ENCODE data around the gene SEPTIN1. TPM values are rescaled to one million over a fixed set of nuclear protein-coding genes. Genes with fewer than 3 reads are reported as not detected.

SEPTIN1 gene
- total and polyA plus RNA-seq, 2 of the 4 experiments (the other 2 are of a cell fraction): 0.24 TPM; not detected in 1

DNA sequence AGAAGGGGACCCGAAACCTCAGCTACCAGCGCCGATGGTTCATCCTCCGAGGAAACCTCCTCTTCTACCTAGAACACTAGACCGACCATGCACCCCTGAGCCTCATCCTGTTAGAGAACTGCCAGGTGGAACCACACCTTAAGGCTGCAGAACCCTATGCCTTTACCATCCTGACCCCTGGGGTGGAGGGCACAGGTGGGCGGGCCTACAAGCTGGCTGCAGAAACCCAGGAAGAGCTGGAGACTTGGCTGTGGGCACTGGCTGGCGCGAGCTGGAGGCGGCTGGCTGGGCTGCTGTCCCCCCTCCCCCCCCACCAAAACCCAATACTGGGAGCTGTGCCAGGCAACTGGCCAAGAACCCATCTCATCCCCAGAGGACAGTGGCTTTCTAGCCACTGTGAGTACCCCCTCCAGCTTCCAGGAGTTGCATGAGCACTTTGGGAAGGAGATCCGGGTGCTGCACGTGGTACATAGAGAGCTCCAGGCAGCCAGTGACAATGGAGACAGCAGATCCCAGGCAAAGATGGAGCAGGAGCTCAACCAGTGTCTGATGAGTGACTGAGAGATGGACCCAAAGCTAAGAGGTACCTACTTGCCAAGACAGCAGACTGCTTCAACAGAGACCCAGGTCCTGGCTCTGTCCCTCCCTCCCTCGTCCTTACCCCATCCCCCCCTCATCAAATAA, 25.8 kb downstream of the SEPTIN1 start:
- H3K4me3 ChIP-seq (ENCODE audit: insufficient read depth, low read depth, low read length): no peak overlapping the region
- H3K9ac ChIP-seq (ENCODE audit: low read depth, low read length): no peak overlapping the region

More for the DNA sequence above, 25.8 kb downstream of the SEPTIN1 start:
- no CpG with 5 or more reads among the region's 12 CpGs for WGBS, 2 experiments (ENCODE audit: extremely low coverage in 2 of 2, insufficient read length in 1 of 2)
- Histone ChIP-seq H4K20me1 (ENCODE audit: insufficient read depth, low read length) (peaks cover 8% of the 10 kb centered on the region; the same call in 1 of the 2 replicates), H4K8ac (ENCODE audit: low read depth in 2 of 2, low read length in 2 of 2) (peak overlapping the region; percentile 55 to 93), H3K79me1 (ENCODE audit: low read depth in 1 of 2, low read length in 2 of 2) (peaks cover 10 to 70% of the 10 kb centered on the region in 2 experiments), H2BK120ac (ENCODE audit: low read depth, low read length) (peak overlapping the region; percentile 71; the same call in 1 of the 2 replicates), H3K23ac (ENCODE audit: low read depth, low read length) (no peak overlapping the region), H3K27me3 (ENCODE audit: control insufficient read depth, insufficient read depth, low read length) (no peaks in the 10 kb centered on the region), H2AFZ (replicated peaks; ENCODE audit: low read length, poor library complexity) (peak overlapping the region; percentile 18), H2BK5ac (ENCODE audit: low read depth, low read length, poor library complexity, severe bottlenecking) (no peak overlapping the region), H3K9me3 (ENCODE audit: control insufficient read depth, insufficient read depth, low read length) (no peaks in the 10 kb centered on the region), H3K4me1 (ENCODE audit: control insufficient read depth, insufficient read depth, low read length) (peaks cover 7% of the 10 kb centered on the region; the same call in 1 of the 2 replicates), H4K91ac (ENCODE audit: insufficient read depth, low read depth, low read length) (no peak overlapping the region), H3K14ac (replicated peaks; ENCODE audit: low read depth, low read length) (no peak overlapping the region), H3K56ac (ENCODE audit: extremely low read depth, insufficient read depth, low read length) (no peak overlapping the region), H2AK5ac (ENCODE audit: low read depth, low read length) (peak overlapping the region; percentile 88), H3K4ac (ENCODE audit: low read depth, low read length) (peak overlapping the region; percentile 91), H3K18ac (ENCODE audit: low read depth, low read length) (no peak overlapping the region), H2BK20ac (ENCODE audit: low read depth, low read length) (no peak overlapping the region), H3K27ac (ENCODE audit: insufficient read depth, low read length) (peak overlapping the region; percentile 93; the same call in 1 of the 2 replicates), H3K9me1 (ENCODE audit: insufficient read depth, low read length) (peaks cover 9% of the 10 kb centered on the region), H4K5ac (ENCODE audit: low read depth, low read length) (no peak overlapping the region; the same call in 1 of the 2 replicates), H3K36me3 (ENCODE audit: control insufficient read depth, insufficient read depth, low read length) (peaks cover 49% of the 10 kb centered on the region), H3K4me2 (ENCODE audit: low read depth, low read length) (peak overlapping the region; percentile 80), H2AK9ac (replicated peaks; ENCODE audit: low read depth, low read length, poor library complexity) (peak overlapping the region; percentile 96), H2BK15ac (ENCODE audit: low read depth, low read length) (0 out of 3 replicates have a peak overlapping the region, but pooled peaks have one; percentile 12)
- DNase-seq (no peak), ATAC-seq (ENCODE audit: low read depth) (no peak)
- intact Hi-C loops (cut with micrococcal nuclease): no loop called here
- CTCF ChIA-PET: no interaction called here
- POLR2A ChIA-PET (ENCODE audit: unreplicated experiment): interaction anchor here (0.6 kb wide), 1 partner anchor 305 kb away, joined by 5 read pairs; no protein-coding TSS in a partner anchor
- in situ Hi-C loops (cut with MboI; ENCODE audit: low sequenced_read_pairs): no loop called here
- dilution Hi-C loops (cut with HindIII; ENCODE audit: low sequenced_read_pairs, unreplicated experiment): no loop called here
- BruUV-seq (replicated peaks): no TSS peak
- no peak for TF ChIP-seq RAD21 (IDR thresholded peaks at IDR 0.05; ENCODE audit: low read length)
- TF ChIP-seq MXI1 (IDR thresholded peaks at IDR 0.05; ENCODE audit: borderline replicate concordance, low read depth, low read length): no peak
- no peak for TF ChIP-seq MAFK (IDR thresholded peaks at IDR 0.05; ENCODE audit: low read depth, low read length)
- no peak for TF ChIP-seq SMC3 (IDR thresholded peaks at IDR 0.05; ENCODE audit: low read depth, low read length)
- TF ChIP-seq, protein P1, sequence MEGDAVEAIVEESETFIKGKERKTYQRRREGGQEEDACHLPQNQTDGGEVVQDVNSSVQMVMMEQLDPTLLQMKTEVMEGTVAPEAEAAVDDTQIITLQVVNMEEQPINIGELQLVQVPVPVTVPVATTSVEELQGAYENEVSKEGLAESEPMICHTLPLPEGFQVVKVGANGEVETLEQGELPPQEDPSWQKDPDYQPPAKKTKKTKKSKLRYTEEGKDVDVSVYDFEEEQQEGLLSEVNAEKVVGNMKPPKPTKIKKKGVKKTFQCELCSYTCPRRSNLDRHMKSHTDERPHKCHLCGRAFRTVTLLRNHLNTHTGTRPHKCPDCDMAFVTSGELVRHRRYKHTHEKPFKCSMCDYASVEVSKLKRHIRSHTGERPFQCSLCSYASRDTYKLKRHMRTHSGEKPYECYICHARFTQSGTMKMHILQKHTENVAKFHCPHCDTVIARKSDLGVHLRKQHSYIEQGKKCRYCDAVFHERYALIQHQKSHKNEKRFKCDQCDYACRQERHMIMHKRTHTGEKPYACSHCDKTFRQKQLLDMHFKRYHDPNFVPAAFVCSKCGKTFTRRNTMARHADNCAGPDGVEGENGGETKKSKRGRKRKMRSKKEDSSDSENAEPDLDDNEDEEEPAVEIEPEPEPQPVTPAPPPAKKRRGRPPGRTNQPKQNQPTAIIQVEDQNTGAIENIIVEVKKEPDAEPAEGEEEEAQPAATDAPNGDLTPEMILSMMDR (conservative IDR thresholded peaks at IDR 0.05; ENCODE audit: low read depth, low read length): no peak
- no peak for TF ChIP-seq CEBPB (IDR thresholded peaks at IDR 0.05; ENCODE audit: low read depth, low read length)
- no peak for TF ChIP-seq NFE2L2 (IDR thresholded peaks at IDR 0.05; ENCODE audit: low read depth, low read length)
- TF ChIP-seq POLR2A (IDR thresholded peaks at IDR 0.05; ENCODE audit: low read depth, low read length): no peak
- TF ChIP-seq MAZ (IDR thresholded peaks at IDR 0.05; ENCODE audit: borderline replicate concordance, low read depth, low read length): no peak
- TF ChIP-seq, protein P2, sequence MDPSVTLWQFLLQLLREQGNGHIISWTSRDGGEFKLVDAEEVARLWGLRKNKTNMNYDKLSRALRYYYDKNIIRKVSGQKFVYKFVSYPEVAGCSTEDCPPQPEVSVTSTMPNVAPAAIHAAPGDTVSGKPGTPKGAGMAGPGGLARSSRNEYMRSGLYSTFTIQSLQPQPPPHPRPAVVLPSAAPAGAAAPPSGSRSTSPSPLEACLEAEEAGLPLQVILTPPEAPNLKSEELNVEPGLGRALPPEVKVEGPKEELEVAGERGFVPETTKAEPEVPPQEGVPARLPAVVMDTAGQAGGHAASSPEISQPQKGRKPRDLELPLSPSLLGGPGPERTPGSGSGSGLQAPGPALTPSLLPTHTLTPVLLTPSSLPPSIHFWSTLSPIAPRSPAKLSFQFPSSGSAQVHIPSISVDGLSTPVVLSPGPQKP (IDR thresholded peaks at IDR 0.05; ENCODE audit: borderline replicate concordance, low read depth, low read length): no peak
- no peak for TF ChIP-seq RFX5 (IDR thresholded peaks at IDR 0.05; ENCODE audit: low read depth, low read length)
- no peak for TF ChIP-seq RCOR1 (IDR thresholded peaks at IDR 0.05; ENCODE audit: insufficient replicate concordance, low read length)
- TF ChIP-seq FOS (IDR thresholded peaks at IDR 0.05; ENCODE audit: low read depth, low read length): no peak
- TF ChIP-seq, protein P3, sequence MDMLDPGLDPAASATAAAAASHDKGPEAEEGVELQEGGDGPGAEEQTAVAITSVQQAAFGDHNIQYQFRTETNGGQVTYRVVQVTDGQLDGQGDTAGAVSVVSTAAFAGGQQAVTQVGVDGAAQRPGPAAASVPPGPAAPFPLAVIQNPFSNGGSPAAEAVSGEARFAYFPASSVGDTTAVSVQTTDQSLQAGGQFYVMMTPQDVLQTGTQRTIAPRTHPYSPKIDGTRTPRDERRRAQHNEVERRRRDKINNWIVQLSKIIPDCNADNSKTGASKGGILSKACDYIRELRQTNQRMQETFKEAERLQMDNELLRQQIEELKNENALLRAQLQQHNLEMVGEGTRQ (IDR thresholded peaks at IDR 0.05; ENCODE audit: low read depth, low read length): no peak

Measured in IMR-90 (cell line).